Activated T-cell treated with anti-CD3 and anti-CD28 coated beads, Interleukin-2, amount 50 U/mL, for 48 hours (primary cell): Measurements from ENCODE around the gene ENOX1.

ENCODE experiments used
- DNase-seq, 2 experiments: peaks; one replicate each; pipeline ENCODE4 v3.0.0-alpha.2; 2020

Gene ENOX1

GRCh38 chr13:43664700-43665191, 122.0 kb downstream of the ENOX1 start:
- DNase-seq: no peak

DNA sequence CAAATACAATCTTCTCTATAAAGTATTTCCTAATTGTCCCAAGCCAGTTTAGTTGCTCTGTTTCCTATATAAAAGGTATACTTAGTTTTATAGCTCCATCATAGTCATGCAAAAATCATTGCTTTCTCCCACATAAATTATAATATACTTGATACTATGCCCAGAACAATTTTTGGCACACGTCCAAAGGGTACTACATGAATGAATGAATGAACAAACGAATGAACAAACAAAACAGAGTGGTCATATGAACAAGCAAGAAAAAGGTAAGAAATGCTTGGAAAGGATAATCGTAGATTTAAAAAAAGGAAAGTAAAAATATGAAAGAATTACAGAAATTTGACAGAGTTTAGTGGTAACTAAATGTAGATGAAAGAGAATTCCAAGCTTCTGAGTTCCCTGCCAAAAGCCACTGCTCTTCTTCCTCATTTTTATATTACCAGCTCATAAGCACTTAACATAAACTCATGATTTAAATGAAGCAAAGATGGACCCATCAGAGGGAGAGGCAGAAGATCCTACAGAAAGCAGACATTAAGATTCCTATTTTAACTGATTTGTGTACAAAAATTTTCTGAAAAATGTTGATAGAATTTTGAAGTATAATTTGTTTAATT, 123.2 kb downstream of the ENOX1 start:
- no peak for DNase-seq

- DNase-seq: no peak
These were observed 123.8 kb downstream of the ENOX1 start for GRCh38 chr13:43662976-43663375.

- DNase-seq: no peak
These were observed 125.5 kb downstream of the ENOX1 start for GRCh38 chr13:43661161-43661830.

GRCh38 chr13:43657485-43657884, 129.3 kb downstream of the ENOX1 start:
- DNase-seq: no peak

DNA sequence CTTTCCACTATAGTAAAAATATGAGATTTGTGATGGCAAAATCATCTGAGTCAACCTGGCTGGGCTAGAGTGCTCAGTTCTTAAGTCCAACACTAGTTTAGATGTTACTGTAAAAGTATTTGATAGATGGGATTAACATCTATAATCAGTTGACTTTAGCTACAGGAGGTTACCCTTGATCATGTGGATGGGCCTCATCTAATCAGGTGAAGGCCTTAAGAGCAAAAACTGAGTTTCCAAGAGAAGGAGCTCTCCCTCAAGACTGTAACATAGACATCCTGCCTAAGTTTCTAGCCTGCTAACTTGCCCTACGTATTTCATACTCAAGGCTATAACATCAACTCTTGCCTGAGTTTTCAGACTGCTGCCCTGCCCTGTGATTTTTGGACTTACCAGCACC, 132.8 kb downstream of the ENOX1 start:
- DNase-seq: no peak

- DNase-seq: no peak
These were observed 133.4 kb downstream of the ENOX1 start for GRCh38 chr13:43653395-43653794.

DNA sequence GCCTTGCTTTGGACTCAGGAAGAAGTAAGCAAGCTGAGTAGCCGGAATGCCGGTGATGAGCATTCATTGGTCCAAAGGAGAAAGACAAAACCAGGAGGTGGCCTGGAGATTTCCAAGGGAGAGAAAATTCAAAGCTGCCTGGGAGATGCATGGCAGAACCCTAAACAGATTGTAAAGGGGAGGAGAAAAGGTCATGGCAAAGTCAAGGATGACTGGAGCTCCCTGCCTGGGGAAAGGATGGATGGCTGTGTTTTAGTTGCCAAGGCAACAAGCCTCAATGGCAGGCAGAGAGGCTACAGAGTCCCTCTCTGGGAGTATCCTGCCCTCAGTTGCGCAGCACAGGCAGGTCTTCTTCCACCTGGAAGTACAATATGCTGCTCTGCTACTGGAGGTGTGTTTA, 134.0 kb downstream of the ENOX1 start:
- DNase-seq: no peak

DNA sequence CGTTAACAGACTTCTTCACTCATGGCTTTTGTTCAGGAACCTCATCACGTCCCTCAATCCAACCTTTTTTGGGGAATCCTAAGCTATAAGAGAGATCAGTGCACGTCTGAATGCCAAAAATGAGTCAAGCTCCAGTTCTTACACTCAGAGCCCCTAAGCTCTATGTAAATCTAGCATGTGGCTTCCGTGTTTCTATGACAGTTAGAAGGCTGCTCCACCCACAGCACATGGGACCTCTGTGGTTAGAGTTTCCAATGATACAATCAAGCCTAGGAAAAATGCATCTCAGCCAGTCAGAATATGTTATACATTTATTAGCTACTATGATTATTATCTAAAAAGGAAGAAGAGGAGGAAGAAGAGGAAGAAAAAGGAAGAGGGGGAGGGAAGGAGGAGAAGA, 135.9 kb downstream of the ENOX1 start:
- DNase-seq: no peak

DNA sequence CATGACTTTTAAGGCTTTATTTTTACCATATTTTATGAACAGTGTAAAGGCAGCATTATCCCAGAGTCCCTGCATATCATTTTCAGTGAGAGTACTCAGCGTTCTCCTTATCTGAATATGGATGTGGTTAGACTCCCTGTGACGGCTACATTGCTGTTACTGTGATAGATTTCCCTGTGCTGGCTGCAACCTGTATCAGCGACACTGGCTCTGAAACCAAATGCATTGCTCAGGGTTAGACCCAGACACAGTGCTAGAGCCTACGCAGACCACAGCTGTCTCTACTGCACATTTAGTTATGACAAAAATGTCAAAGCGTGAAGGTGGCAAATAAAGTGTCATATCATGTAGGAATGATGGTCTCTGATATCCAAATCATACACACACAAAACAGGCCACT, 138.0 kb downstream of the ENOX1 start:
- DNase-seq: no peak

- no peak for DNase-seq
These were observed 139.3 kb downstream of the ENOX1 start for GRCh38 chr13:43647471-43647870.

DNA sequence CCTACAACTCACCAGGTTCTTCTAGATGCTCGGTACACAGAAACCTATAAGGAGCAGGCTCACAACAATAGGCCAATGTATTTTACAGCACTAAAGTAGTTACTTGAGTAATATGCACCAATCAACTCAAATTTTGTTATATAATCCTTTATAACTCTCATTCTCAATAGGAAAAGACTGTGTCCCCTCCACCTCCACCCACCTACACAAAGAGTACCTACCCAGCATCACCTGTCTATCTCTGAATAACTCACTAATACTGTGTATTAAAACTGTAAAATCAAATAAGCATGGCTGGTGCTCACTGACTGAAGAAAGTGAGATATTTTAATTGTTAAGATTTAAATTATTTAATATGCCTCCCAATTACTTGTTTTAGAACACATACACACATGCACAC, 146.3 kb downstream of the ENOX1 start:
- DNase-seq: no peak

GRCh38 chr13:43631106-43631505, 155.7 kb downstream of the ENOX1 start:
- no peak for DNase-seq

GRCh38 chr13:43629691-43630480, 156.9 kb downstream of the ENOX1 start:
- DNase-seq: no peak

GRCh38 chr13:43626994-43627393, 159.8 kb downstream of the ENOX1 start:
- no peak for DNase-seq

DNA sequence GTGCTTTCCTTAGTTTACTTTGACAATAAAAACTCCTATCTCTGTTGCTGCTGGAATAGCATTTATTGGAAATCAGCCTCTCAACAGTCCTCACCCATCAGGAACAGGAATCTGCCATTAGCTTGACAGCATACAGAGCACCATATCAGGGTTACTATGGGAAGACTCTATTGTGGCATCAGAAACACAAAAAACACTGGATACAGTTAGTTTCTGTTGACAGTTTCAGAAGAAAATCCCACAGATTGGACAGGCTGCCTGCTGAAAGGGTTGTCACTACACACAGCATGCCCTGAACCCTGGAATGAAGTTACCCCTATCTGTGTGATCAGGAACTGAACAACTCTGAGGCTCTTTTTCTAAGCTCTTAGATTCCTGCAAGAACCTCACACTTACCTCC, 172.7 kb downstream of the ENOX1 start:
- no peak for DNase-seq

- DNase-seq: no peak
These were observed 175.2 kb downstream of the ENOX1 start for GRCh38 chr13:43611281-43612273.

DNA sequence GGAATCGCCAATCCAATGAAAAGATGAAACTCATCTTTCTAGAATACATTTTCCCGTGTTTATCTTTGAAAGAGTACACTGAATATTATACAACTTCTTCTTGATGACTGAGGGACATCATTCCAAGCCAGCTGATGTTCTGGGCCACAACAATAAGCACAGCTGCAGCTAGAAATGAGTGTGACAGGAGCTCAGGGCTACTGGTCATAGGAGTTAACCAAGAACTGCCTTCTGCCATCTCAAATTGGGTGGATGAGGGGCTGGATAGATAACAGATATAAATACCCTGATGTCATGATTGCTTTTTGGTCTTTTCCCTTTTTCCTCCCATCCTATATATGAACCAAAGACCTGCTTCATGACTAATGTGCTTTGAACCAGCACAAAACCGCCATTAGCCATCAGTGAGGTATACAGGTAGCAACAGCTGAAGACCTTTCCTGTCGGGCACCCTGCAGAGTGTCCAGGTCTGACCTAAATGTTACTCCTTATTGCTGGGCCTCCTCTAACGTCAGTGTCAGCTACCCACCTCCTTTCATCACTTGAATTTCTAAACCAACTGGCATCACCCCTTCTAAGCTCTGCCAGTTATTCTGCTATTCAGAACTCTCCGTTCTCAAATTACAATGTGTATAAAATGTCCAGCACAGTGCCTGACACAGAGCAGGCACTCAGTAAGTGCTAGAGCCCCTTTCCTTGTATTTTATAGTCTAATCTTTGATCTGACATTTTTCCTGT, 178.2 kb downstream of the ENOX1 start:
- no peak for DNase-seq

DNA sequence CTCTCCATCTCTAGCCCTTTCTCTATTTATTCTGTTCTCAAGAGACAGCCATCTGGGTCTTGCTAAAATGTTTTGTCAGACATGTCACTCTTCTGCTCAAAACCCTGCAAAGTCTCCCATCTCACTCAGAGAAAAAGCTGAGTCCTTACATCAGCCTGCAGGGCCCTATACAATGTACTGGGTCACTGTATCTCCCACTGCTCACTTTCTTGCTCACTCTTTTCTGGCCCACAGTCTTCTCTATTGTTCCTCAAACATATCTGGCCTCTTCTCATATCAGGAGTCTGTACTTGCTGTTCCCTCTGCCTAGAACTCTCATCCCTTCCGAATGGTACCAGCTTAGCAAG, 189.2 kb downstream of the ENOX1 start:
- no peak for DNase-seq

DNA sequence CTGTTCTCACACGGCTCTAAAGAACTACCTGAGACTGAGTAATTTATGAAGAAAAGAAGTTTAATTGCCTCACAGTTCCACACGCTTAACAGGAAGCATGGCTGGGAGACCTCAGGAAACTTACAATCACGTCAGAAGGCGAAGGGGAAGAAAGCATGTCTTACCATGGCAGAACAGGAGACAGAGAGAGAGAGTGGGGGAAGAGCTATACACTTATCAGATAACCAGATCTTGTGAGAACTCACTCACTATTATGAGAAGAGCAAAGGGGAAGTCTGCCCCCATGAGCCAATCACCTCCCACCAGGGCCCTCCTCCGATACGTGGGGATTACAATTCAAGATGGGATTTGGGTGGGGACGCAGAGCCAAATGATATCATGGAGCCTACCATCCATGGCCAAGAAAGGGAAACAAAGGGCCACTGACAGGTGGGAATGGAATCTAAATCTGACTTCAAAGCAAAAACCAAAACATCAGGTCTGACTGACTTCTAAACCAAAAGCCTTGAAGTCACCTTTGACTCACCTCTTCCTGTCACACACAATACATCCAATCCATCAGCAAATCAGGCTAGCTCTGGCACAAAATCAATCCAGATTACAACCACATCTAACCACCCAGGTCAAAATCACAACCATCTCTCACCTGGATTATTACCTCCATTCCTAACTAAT, 189.7 kb downstream of the ENOX1 start:
- DNase-seq: peak; percentile 35 to 38

- DNase-seq: no peak
These were observed 190.8 kb downstream of the ENOX1 start for GRCh38 chr13:43596006-43596405.

DNA sequence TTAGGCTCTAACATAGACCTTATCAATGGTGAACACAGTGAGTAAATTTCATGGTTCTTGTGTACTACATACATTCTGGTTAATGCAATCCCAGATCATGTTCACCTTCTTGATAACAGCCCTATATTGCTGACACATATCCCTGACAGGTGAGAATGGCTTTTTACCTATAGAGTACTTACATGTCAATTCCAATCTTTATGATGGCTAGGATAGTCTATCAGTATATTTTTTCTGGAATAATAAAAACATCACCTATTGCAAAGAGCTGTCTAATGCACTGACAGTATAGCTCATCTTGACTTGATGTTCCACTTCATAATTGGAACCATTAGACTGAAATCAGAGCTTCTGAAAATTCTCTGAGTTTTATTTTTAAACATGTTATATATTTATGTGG, 199.4 kb downstream of the ENOX1 start:
- DNase-seq: no peak
